Sigmoid colon (tissue), 7 donors: ENCODE measurements around the gene PASD1. TPM values are rescaled to one million over a fixed set of nuclear protein-coding genes. Genes with fewer than 3 reads are reported as not detected.
"Not testable (repeated sequence)": the region's sequence is repeated elsewhere in the genome, so short reads cannot be mapped to it uniquely, and the experiment has no call there.

Experiments used
- DNase-seq: peaks from one replicate; pipeline ENCODE4 v3.0.0-alpha.2; 2019
- H3K27ac ChIP-seq, 4 donors: fragments of 200-600 bp; sonication (generic); one replicate each; pipeline ENCODE4 v1.5.1; 2016 to 2019; ENCODE audit warnings: mild to moderate bottlenecking in 1 of 4
- H3K27me3 ChIP-seq, 3 donors: fragments of 200-600 bp; sonication (generic); one replicate each; pipeline ENCODE4 v1.5.1; 2019; ENCODE audit warnings: mild to moderate bottlenecking in 1 of 3
- H3K36me3 ChIP-seq, 4 donors: fragments of 200-600 bp; sonication (generic); one replicate each; pipeline ENCODE4 v1.5.1; 2016 to 2019
- H3K4me1 ChIP-seq, 4 donors: fragments of 200-600 bp; sonication (generic); one replicate each; pipeline ENCODE4 v1.5.1; 2017 to 2019
- H3K4me3 ChIP-seq, 4 donors: fragments of 200-600 bp; sonication (generic); one replicate each; pipeline ENCODE4 v1.5.1; 2017 to 2019; ENCODE audit warnings: mild to moderate bottlenecking in 2 of 4, moderate library complexity in 1 of 4
- H3K9me3 ChIP-seq, 4 donors: fragments of 200-600 bp in 3 of 4; sonication (generic) in 3 of 4; one replicate each; pipeline versions ENCODE4 v1.5.1 to v1.6.1; 2013 to 2019
- CTCF ChIP-seq, 4 experiments: fragments of 450-650 bp in 3 of 4; fragments of 200-600 bp in 1 of 4; IDR thresholded peaks; one replicate each; pipeline ENCODE4 v1.5.1; 2016 to 2019; ENCODE audit warnings: antibody characterized with exemption in 4 of 4, mild to moderate bottlenecking in 3 of 4, moderate library complexity in 2 of 4
- EP300 ChIP-seq, 4 donors: sonication (generic); formaldehyde crosslinking; IDR thresholded peaks; one replicate each; pipeline ENCODE4 v1.6.1; 2017; ENCODE audit warnings: antibody characterized with exemption in 4 of 4
- POLR2A ChIP-seq, 2 donors: fragments of 450-650 bp; IDR thresholded peaks; one replicate each; pipeline ENCODE4 v1.6.1; 2016; ENCODE audit warnings: antibody characterized with exemption in 2 of 2, mild to moderate bottlenecking in 2 of 2, moderate library complexity in 2 of 2
- POLR2AphosphoS5 ChIP-seq, 4 donors: sonication (generic); formaldehyde crosslinking; IDR thresholded peaks; one replicate each; pipeline ENCODE4 v1.6.1; 2017; ENCODE audit warnings: antibody characterized with exemption in 4 of 4
- WGBS, 2 donors: extraction: QIAGEN DNeasy Blood & Tissue Kit; methylation state at CpG; one replicate each; pipeline ENCODE4 v1.1.7; 2013; 5-methylcytosine and 5-hydroxymethylcytosine counted together
- intact Hi-C: fragments of 100-400 bp; cut with DNase I; formaldehyde crosslinking; loops from one replicate; pipeline ENCODE4 v1.15.1; 2023
- polyA plus RNA-seq, 3 donors: library from polyadenylated mRNA; stranded (reverse); fragments of 200-250 nt; gene quantifications; one replicate each; pipeline ENCODE4 v1.2.3, GENCODE V29; 2013
- total RNA-seq, 4 donors: library from RNA; depleted of rRNA; stranded (reverse); fragments of >200 nt; gene quantifications; one replicate each; pipeline ENCODE4 v1.1.0, GENCODE V29; 2016
- donor health status: healthy with polysubstance abuse.
- donor health status: Bipolar disorder and iron deficiency.
- donor health status: healthy.

Gene PASD1
- total and polyA plus RNA-seq, 7 donors: not detected

- Histone ChIP-seq H3K4me3 (no peak overlapping the region), H3K36me3 (no peaks in the 10 kb centered on the region), H3K4me1 (no peaks in the 10 kb centered on the region), H3K27me3 (no peaks in the 10 kb centered on the region), H3K27ac (no peak overlapping the region), H3K9me3 (no peaks in the 10 kb centered on the region)
- TF ChIP-seq POLR2A (IDR thresholded peaks at IDR 0.05) (no peak), CTCF (IDR thresholded peaks at IDR 0.05) (no peak), EP300 (IDR thresholded peaks at IDR 0.05) (no peak), POLR2AphosphoS5 (IDR thresholded peaks at IDR 0.05) (no peak)
- intact Hi-C loops: no loop called here
- 54 to 66% methylated on average over 4 of the region's 4 CpGs for WGBS, 2 donors
- DNase-seq: no peak
These were observed 10.7 kb upstream of the PASD1 start for GRCh38 chrX:151552743-151553142.

GRCh38 chrX:151555301-151555700 is 8.2 kb upstream of the PASD1 start:
- H3K9me3 ChIP-seq, H3K27me3 ChIP-seq, H3K27ac ChIP-seq, DNase-seq, H3K36me3 ChIP-seq, H3K4me3 ChIP-seq, H3K4me1 ChIP-seq, intact Hi-C loops: not testable (repeated sequence)
- WGBS, 2 donors: 94 to 96% methylated on average over 25 of the region's 25 CpGs

GRCh38 chrX:151562485-151562884 is 990 bp upstream of the PASD1 start:
- H3K36me3 ChIP-seq, H3K9me3 ChIP-seq, H3K4me1 ChIP-seq, H3K4me3 ChIP-seq, H3K27ac ChIP-seq, DNase-seq, H3K27me3 ChIP-seq, intact Hi-C loops: not testable (repeated sequence)
- WGBS, 2 donors: 95 to 96% methylated on average over 10 to 13 of the region's 21 CpGs

GRCh38 chrX:151563003-151563402 is 472 bp upstream of the PASD1 start:
- intact Hi-C loops, DNase-seq, H3K27me3 ChIP-seq, H3K4me1 ChIP-seq, H3K36me3 ChIP-seq, H3K9me3 ChIP-seq, H3K27ac ChIP-seq, H3K4me3 ChIP-seq: not testable (repeated sequence)
- 96% methylated on average over 24 of the region's 24 CpGs for WGBS, 2 donors

- WGBS, 2 donors: 97 to 98% methylated on average over 21 of the region's 21 CpGs
- no peaks in the 10 kb centered on the region for H3K36me3 ChIP-seq
- intact Hi-C loops: no loop called here
- no peak for DNase-seq
- no peak overlapping the region for H3K4me3 ChIP-seq
- H3K4me1 ChIP-seq: no peaks in the 10 kb centered on the region
- H3K27ac ChIP-seq: no peak overlapping the region
- TF ChIP-seq POLR2AphosphoS5 (IDR thresholded peaks at IDR 0.05) (no peak), POLR2A (IDR thresholded peaks at IDR 0.05) (no peak), CTCF (IDR thresholded peaks at IDR 0.05) (no peak), EP300 (IDR thresholded peaks at IDR 0.05) (no peak)
- no peaks in the 10 kb centered on the region for H3K27me3 ChIP-seq
- H3K9me3 ChIP-seq: no peaks in the 10 kb centered on the region
These were observed 560 bp downstream of the PASD1 start for GRCh38 chrX:151564035-151564434.

GRCh38 chrX:151566872-151567271 is 3.4 kb downstream of the PASD1 start:
- DNase-seq, H3K27me3 ChIP-seq, intact Hi-C loops, H3K4me1 ChIP-seq, H3K4me3 ChIP-seq, H3K36me3 ChIP-seq, H3K27ac ChIP-seq, H3K9me3 ChIP-seq: not testable (repeated sequence)
- 83 to 89% methylated on average over 10 of the region's 10 CpGs for WGBS, 2 donors

- intact Hi-C loops: no loop called here
- WGBS, 2 donors: 73 to 95% methylated on average over 3 of the region's 3 CpGs
- Histone ChIP-seq H3K4me1 (no peaks in the 10 kb centered on the region), H3K4me3 (no peak overlapping the region), H3K9me3 (no peaks in the 10 kb centered on the region), H3K27me3 (no peaks in the 10 kb centered on the region), H3K36me3 (no peaks in the 10 kb centered on the region), H3K27ac (no peak overlapping the region)
- TF ChIP-seq POLR2AphosphoS5 (IDR thresholded peaks at IDR 0.05) (no peak), POLR2A (IDR thresholded peaks at IDR 0.05) (no peak), CTCF (IDR thresholded peaks at IDR 0.05) (no peak), EP300 (IDR thresholded peaks at IDR 0.05) (no peak)
- no peak for DNase-seq
These were observed 7.1 kb downstream of the PASD1 start for GRCh38 chrX:151570561-151570960.

- DNase-seq, H3K9me3 ChIP-seq, H3K27ac ChIP-seq, H3K4me1 ChIP-seq, H3K27me3 ChIP-seq, intact Hi-C loops, H3K36me3 ChIP-seq, H3K4me3 ChIP-seq: not testable (repeated sequence)
- 96 to 99% methylated on average over 3 of the region's 3 CpGs for WGBS, 2 donors
These were observed 29.9 kb downstream of the PASD1 start for GRCh38 chrX:151593384-151593783.
